ENCODE results near the gene ZNF324. TPM values are rescaled to one million over a fixed set of nuclear protein-coding genes. Genes with fewer than 3 reads are reported as not detected.

Gene ZNF324
- total RNA-seq, 4 donors from 2014 or later = 12.9 to 21.8 (median 15.6) TPM

DNA sequence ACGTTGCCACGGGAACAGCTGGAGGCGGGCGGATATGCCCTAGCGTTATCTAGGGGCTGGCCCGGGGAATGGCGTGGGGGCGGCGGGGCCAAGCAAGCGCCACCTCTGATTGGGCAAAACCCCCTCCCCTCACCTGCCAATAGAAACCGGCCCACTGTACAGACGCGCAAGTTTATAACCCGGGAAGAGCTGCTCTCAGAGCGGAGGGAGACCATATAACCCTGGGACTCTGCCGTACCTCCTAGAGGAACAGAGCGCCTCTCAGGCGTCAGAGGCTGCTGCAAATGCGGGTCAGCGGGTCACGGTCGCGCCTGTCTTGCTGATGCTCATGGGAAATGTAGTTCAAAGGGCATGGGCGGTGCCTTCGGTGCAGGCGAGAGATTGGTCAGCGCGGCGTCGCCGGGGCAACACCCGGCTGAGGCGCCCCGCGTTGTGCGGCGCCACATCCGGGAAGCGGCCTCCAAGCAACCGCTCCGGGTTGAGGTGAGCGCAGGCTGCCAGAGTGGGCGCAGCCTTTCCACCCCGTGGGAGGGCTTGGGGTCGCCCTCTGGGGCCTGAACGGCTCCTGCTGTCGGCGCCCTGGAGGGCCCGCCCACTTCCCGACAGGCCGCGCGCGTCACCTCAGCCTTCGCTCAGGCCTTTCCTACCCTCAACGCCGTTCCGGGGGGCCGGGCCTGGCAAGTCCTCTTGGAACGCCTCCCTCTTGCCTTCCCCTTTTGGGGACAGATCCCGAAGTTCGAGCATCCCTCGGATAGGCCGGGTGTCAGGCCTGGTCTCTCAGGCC, 9.0 kb downstream of the ZNF324 start, which contains the start of gene ZNF446:
Gene ZNF446, plus strand, starts transcription at position 639 of the 784 bp plus-strand sequence. CDS start 867 bp downstream, outside the sequence.
- Histone ChIP-seq H3K27me3 (no peaks in the 10 kb centered on the region), H3K27ac (replicated peaks in 1 of 4) (peak within 1 kb of the TSS; percentile 84 to 96 (median 90)), H3K4me3 (peak within 1 kb of the TSS; percentile 68 to 74 (median 72)), H3K36me3 (peaks cover 20 to 63% (median 45%) of the 10 kb centered on the region in 4 donors), H3K9me3 (no peaks in the 10 kb centered on the region), H3K4me1 (peaks cover 18 to 29% (median 23%) of the 10 kb centered on the region in 4 donors)
- peak; percentile 100 for DNase-seq (ENCODE audit: extremely low spot score)
- peak; percentile 34 for TF ChIP-seq EP300 (IDR thresholded peaks at IDR 0.05)
- TF ChIP-seq CTCF (IDR thresholded peaks at IDR 0.05) = peak in 1 of 3 experiments; percentile 11
- TF ChIP-seq POLR2A (IDR thresholded peaks at IDR 0.05; ENCODE audit: low read depth) = peak; percentile 3
- peak; percentile 83 to 91 for TF ChIP-seq POLR2AphosphoS5 (IDR thresholded peaks at IDR 0.05)
- 0% methylated on average over 37 of the region's 64 CpGs for WGBS
- intact Hi-C loops (cut with DNase I) = no loop called here

- intact Hi-C loops (cut with DNase I) = no loop called here
- DNase-seq (ENCODE audit: extremely low spot score) = no peak
- peaks cover 18 to 29% (median 23%) of the 10 kb centered on the region in 4 donors for H3K4me1 ChIP-seq
- WGBS = 2% methylated on average over 20 of the region's 27 CpGs
- H3K27ac ChIP-seq (replicated peaks in 1 of 4) = peak overlapping the region; percentile 84 to 96 (median 90)
- no peak for TF ChIP-seq POLR2A (IDR thresholded peaks at IDR 0.05; ENCODE audit: low read depth)
- TF ChIP-seq EP300 (IDR thresholded peaks at IDR 0.05) = peak; percentile 69
- H3K4me3 ChIP-seq = peak overlapping the region; percentile 68 to 74 (median 72)
- H3K27me3 ChIP-seq = no peaks in the 10 kb centered on the region
- no peaks in the 10 kb centered on the region for H3K9me3 ChIP-seq
- peaks cover 21 to 63% (median 48%) of the 10 kb centered on the region in 4 donors for H3K36me3 ChIP-seq
Observed at GRCh38 chr19:58476498-58477015, 9.7 kb downstream of the ZNF324 start.

- WGBS = 69% methylated on average over 4 of the region's 15 CpGs
- peaks cover 18 to 29% (median 23%) of the 10 kb centered on the region in 4 donors for H3K4me1 ChIP-seq
- no peaks in the 10 kb centered on the region for H3K9me3 ChIP-seq
- no peaks in the 10 kb centered on the region for H3K27me3 ChIP-seq
- peak overlapping the region; percentile 84 to 96 (median 90) for H3K27ac ChIP-seq (replicated peaks in 1 of 4)
- DNase-seq (ENCODE audit: extremely low spot score) = no peak
- H3K4me3 ChIP-seq = peak overlapping the region in 2 of 4 donors; percentile 73 to 74
- intact Hi-C loops (cut with DNase I) = no loop called here
- H3K36me3 ChIP-seq = peaks cover 15 to 62% (median 45%) of the 10 kb centered on the region in 4 donors
- TF ChIP-seq POLR2AphosphoS5 (IDR thresholded peaks at IDR 0.05) (no peak), EP300 (IDR thresholded peaks at IDR 0.05) (no peak)
Observed at GRCh38 chr19:58477130-58477529, 10.2 kb downstream of the ZNF324 start.

- 83% methylated on average over 1 of the region's 1 CpG for WGBS
- Histone ChIP-seq H3K36me3 (peaks cover 9 to 58% (median 40%) of the 10 kb centered on the region in 4 donors), H3K27ac (replicated peaks in 1 of 4) (peak overlapping the region in 1 of 4 donors; percentile 96), H3K4me1 (peaks cover 18 to 29% (median 23%) of the 10 kb centered on the region in 4 donors), H3K27me3 (no peaks in the 10 kb centered on the region), H3K9me3 (no peaks in the 10 kb centered on the region), H3K4me3 (no peak overlapping the region)
- intact Hi-C loops (cut with DNase I) = no loop called here
- no peak for TF ChIP-seq POLR2A (IDR thresholded peaks at IDR 0.05; ENCODE audit: low read depth)
- TF ChIP-seq EP300 (IDR thresholded peaks at IDR 0.05) = no peak
- TF ChIP-seq POLR2AphosphoS5 (IDR thresholded peaks at IDR 0.05) = no peak
- no peak for TF ChIP-seq CTCF (IDR thresholded peaks at IDR 0.05)
- no peak for DNase-seq (ENCODE audit: extremely low spot score)
Observed at GRCh38 chr19:58477871-58478270, 11.0 kb downstream of the ZNF324 start.

GRCh38 chr19:58479303-58479702, 12.4 kb downstream of the ZNF324 start:
- no peaks in the 10 kb centered on the region for H3K9me3 ChIP-seq
- H3K36me3 ChIP-seq = peaks cover 9 to 49% (median 38%) of the 10 kb centered on the region in 4 donors
- TF ChIP-seq POLR2AphosphoS5 (IDR thresholded peaks at IDR 0.05) (no peak), EP300 (IDR thresholded peaks at IDR 0.05) (no peak), POLR2A (IDR thresholded peaks at IDR 0.05; ENCODE audit: low read depth) (no peak), CTCF (IDR thresholded peaks at IDR 0.05) (no peak)
- 92% methylated on average over 7 of the region's 7 CpGs for WGBS
- no peak overlapping the region for H3K4me3 ChIP-seq
- H3K27ac ChIP-seq (replicated peaks in 1 of 4) = no peak overlapping the region
- DNase-seq (ENCODE audit: extremely low spot score) = no peak
- H3K4me1 ChIP-seq = peaks cover 18 to 29% (median 23%) of the 10 kb centered on the region in 4 donors
- no peaks in the 10 kb centered on the region for H3K27me3 ChIP-seq
- intact Hi-C loops (cut with DNase I) = no loop called here

All from esophagus muscularis mucosa (tissue), 4 donors.